Measurements from ENCODE around the gene GJE1.
"Not testable (repeated sequence)": the region's sequence is repeated elsewhere in the genome, so short reads cannot be mapped to it uniquely, and the experiment has no call there.

The GJE1 gene

DNA sequence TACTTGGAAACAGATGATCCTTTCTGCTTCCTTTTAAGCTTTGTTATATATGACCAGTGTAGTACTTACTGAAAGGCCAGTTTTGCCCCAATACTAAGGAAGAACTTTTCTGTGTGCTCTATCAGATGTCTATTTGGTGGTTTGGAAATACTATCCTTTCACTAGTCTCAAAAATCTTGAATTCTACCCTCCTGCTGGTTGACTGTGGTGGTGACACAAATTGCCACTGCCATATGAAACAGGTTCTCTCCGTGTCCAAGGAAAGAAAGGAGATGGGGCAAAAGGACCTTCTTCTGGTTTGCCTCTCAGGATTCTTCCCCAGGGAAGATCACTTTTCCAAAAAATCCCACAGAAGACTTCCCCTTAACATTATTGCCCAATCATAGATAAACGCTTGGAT lies 6.2 kb downstream of the GJE1 start:
- H3K9me3 ChIP-seq (ENCODE audit: control insufficient read depth, low read depth, low read length), result no peaks in the 10 kb centered on the region
- H3K27me3 ChIP-seq (ENCODE audit: control insufficient read depth, insufficient read depth, low read length), result no peaks in the 10 kb centered on the region
- no peaks in the 10 kb centered on the region for H3K4me1 ChIP-seq (ENCODE audit: control insufficient read depth, low read depth, low read length)
- no peak overlapping the region for H3K9ac ChIP-seq (ENCODE audit: low read length)
- no peaks in the 10 kb centered on the region for H3K36me3 ChIP-seq (ENCODE audit: control insufficient read depth, low read depth, low read length)
- no peak overlapping the region for H3K4me3 ChIP-seq (ENCODE audit: low read length)
- H3K27ac ChIP-seq (ENCODE audit: low read length), result no peak overlapping the region

DNA sequence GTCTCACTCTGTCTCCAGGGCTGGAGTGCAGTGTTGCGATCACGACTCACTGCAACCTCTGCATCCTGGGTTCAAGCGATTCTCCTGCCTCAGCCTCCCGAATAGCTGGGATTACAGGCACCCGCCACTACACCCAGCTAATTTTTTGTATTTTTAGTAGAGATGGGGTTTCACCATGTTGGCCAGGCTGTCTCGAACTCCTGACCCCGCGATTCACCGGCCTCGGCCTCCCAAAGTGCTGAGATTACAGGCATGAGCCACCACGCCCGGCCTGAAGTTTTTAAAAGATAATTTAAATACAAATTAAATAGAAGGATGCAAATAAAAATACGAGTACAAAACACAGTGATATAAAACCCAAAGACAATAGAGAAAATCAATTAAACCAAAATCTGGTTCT lies 8.8 kb downstream of the GJE1 start:
- not testable (repeated sequence) for H3K4me3 ChIP-seq (ENCODE audit: low read length); H3K9ac ChIP-seq (ENCODE audit: low read length); H3K9me3 ChIP-seq (ENCODE audit: control insufficient read depth, low read depth, low read length); H3K27ac ChIP-seq (ENCODE audit: low read length); H3K27me3 ChIP-seq (ENCODE audit: control insufficient read depth, insufficient read depth, low read length); H3K4me1 ChIP-seq (ENCODE audit: control insufficient read depth, low read depth, low read length); H3K36me3 ChIP-seq (ENCODE audit: control insufficient read depth, low read depth, low read length)

DNA sequence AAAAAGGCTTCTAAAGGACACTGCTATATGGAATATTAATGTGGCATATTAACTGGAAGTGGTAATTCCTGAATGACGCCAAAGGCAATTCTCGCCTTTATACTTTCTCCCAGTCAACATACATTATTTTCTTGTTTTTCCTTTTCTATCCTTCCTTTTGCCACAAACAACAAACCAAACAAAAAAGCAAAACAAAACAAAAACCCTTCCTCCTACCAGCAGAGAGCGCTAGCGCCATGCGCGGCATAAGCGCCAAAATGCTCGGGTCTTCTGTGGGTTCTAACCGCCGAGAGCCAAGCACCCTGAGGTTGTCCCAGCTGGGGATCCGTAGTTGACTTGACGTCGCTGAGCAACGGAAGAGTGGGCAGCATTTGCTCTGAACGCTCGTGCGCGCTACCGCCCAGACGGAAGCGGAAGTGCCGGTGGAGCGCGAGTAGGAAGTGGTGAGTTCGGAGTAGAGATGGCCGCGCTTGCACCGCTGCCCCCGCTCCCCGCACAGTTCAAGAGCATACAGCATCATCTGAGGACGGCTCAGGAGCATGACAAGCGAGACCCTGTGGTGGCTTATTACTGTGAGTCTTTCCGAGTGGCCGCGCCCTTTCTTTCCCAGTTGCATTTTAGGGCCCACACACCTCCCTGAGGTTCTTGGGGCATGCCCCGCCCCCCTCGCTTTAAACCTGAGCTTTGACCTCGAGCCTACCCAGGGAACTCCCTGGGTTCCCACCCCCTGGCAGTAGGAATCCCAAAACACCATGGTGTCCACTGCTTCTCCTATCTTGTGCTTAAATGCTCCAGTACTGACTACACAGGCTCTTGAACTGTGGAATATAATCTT lies 14.3 kb downstream of the GJE1 start, which contains the start of the genes NMBR and VTA1:
Gene NMBR, minus strand, starts transcription at position 295 of the 835 bp plus-strand sequence. CDS start 58,464 bp downstream, outside the sequence.
Gene VTA1, plus strand, starts transcription at position 436 of the 835 bp plus-strand sequence. Its CDS starts 25 bp downstream, at position 461.
- Histone ChIP-seq H3K9ac (ENCODE audit: low read length) (peak within 1 kb of the TSS; percentile 78), H3K4me3 (ENCODE audit: low read length) (peak within 1 kb of the TSS; percentile 97), H3K27me3 (ENCODE audit: control insufficient read depth, insufficient read depth, low read length) (no peaks in the 10 kb centered on the region), H3K36me3 (ENCODE audit: control insufficient read depth, low read depth, low read length) (no peaks in the 10 kb centered on the region), H3K9me3 (ENCODE audit: control insufficient read depth, low read depth, low read length) (no peaks in the 10 kb centered on the region), H3K27ac (ENCODE audit: low read length) (no peak within 1 kb of the TSS), H3K4me1 (ENCODE audit: control insufficient read depth, low read depth, low read length) (peaks cover 23% of the 10 kb centered on the region)

DNA sequence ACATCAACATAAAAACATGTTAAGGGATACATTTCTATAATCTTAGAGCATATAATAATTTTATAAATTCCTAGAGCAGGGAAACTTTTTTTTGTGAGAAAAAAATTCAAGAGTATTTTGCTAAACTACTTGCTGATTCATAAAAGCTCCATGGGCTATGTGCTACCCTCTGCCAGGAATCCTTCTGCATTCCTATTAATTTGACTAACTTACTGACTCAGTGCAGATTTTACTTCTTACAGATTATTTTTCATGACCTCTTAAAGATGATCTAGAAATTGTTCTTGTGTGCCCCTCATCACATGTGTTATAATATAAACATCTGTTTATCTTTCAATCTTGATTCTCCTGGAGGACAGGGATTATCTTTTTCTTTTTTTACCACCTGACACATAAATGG lies 20.0 kb downstream of the GJE1 start:
- Histone ChIP-seq H3K9me3 (ENCODE audit: control insufficient read depth, low read depth, low read length) (no peaks in the 10 kb centered on the region), H3K4me3 (ENCODE audit: low read length) (no peak overlapping the region), H3K9ac (ENCODE audit: low read length) (no peak overlapping the region), H3K36me3 (ENCODE audit: control insufficient read depth, low read depth, low read length) (no peaks in the 10 kb centered on the region), H3K4me1 (ENCODE audit: control insufficient read depth, low read depth, low read length) (peaks cover 35% of the 10 kb centered on the region), H3K27me3 (ENCODE audit: control insufficient read depth, insufficient read depth, low read length) (no peaks in the 10 kb centered on the region), H3K27ac (ENCODE audit: low read length) (no peak overlapping the region)

DNA sequence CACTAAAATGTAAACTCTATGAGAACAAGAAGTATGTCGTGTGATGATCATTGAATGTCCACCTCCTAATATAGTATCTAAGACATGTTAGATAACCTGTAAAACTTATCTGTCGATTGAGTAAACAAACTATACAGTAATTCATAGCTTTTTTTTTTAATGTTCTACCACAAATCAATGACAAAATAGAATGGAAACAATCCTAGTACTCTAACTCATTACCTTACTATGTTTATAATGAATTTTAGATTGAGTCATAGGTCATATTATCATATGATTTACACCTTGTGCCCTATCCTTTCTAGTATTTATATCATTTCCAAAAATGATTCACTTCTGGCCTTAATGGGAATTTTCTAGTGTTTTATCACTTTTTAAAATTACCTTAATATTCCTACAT lies 20.5 kb downstream of the GJE1 start:
- Histone ChIP-seq H3K4me1 (ENCODE audit: control insufficient read depth, low read depth, low read length) (peaks cover 31% of the 10 kb centered on the region), H3K27me3 (ENCODE audit: control insufficient read depth, insufficient read depth, low read length) (no peaks in the 10 kb centered on the region), H3K4me3 (ENCODE audit: low read length) (no peak overlapping the region), H3K9me3 (ENCODE audit: control insufficient read depth, low read depth, low read length) (no peaks in the 10 kb centered on the region), H3K27ac (ENCODE audit: low read length) (no peak overlapping the region), H3K9ac (ENCODE audit: low read length) (no peak overlapping the region), H3K36me3 (ENCODE audit: control insufficient read depth, low read depth, low read length) (no peaks in the 10 kb centered on the region)

DNA sequence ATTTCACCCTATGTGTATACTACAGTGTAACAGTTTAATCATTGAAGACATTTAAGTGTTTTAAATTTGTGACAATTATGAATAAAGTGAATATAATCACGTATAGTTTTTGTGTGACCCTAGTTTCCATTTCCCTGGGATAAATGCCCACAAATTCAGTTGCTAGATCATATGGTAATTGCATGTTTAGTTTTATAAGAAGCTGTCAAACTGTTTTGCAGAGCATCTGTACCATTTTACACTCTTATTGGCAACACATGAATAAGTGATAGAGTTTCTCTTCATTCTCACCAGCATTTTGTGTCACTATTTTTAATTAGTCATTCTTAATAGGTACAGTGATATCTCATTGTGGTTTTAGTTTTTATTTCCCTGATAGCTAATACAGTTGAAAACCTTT lies 21.6 kb downstream of the GJE1 start:
- Histone ChIP-seq H3K9ac (ENCODE audit: low read length) (no peak overlapping the region), H3K27ac (ENCODE audit: low read length) (no peak overlapping the region), H3K4me3 (ENCODE audit: low read length) (no peak overlapping the region), H3K9me3 (ENCODE audit: control insufficient read depth, low read depth, low read length) (no peaks in the 10 kb centered on the region), H3K27me3 (ENCODE audit: control insufficient read depth, insufficient read depth, low read length) (no peaks in the 10 kb centered on the region), H3K36me3 (ENCODE audit: control insufficient read depth, low read depth, low read length) (no peaks in the 10 kb centered on the region), H3K4me1 (ENCODE audit: control insufficient read depth, low read depth, low read length) (peaks cover 19% of the 10 kb centered on the region)

DNA sequence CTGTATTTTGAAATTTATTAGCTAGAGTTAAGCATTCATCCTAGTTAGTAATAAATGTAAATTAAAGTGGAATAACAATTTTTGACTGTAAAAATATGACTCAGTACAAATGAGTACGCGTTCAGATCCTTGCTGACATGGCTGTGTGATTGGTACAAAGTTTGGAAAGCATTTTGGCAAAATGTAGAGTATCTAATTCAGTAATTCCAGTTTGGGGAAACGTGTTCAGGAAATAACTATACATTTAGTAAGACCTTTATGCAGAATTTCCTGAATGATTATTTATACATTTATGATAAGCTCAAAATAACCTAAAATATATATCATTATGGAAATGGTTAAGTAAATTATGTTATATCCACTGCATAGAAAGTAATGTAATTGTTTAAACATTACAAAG lies 22.4 kb downstream of the GJE1 start:
- Histone ChIP-seq H3K4me1 (ENCODE audit: control insufficient read depth, low read depth, low read length) (peaks cover 17% of the 10 kb centered on the region), H3K27ac (ENCODE audit: low read length) (no peak overlapping the region), H3K27me3 (ENCODE audit: control insufficient read depth, insufficient read depth, low read length) (no peaks in the 10 kb centered on the region), H3K4me3 (ENCODE audit: low read length) (no peak overlapping the region), H3K36me3 (ENCODE audit: control insufficient read depth, low read depth, low read length) (no peaks in the 10 kb centered on the region), H3K9ac (ENCODE audit: low read length) (no peak overlapping the region), H3K9me3 (ENCODE audit: control insufficient read depth, low read depth, low read length) (no peaks in the 10 kb centered on the region)

DNA sequence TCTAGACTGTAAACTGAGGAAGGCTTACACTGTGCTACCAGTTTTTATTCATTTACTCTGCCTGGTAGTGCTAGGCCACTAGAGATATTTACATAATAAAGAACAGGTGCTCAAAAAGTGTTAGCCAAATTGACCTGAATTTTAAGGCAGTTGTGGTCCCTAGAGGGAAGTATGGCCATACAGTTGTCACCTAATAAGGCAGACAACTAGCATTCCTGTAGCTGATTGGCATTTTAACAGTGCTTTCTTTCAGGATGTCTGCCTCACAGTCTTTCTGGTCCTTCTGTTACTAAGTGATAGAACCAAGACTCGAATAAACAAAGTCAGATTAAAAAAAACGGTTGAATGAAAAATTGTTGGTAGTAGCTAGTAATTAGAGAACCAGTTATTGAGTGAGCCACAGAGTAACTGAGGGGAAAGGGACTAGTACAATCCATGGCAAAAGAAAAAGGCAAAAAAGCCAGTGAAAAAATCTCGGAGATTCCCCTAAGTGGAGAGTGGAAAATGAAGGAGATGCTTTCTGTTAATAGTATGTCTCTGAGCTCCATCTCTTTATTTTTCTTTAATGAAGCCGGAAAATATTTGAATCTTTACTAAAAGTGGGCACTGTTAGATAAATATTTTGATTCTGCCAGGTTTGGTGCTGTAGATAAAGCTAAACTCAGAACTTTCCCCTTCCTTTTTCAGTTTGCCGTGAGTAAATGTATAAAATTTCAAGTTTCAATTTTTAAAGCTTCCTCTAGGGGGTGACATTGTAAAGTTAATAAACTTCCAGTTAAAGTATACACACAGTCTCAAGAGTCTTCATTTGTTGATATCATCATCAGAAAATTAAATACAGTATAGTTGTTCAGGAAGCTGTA lies 23.4 kb downstream of the GJE1 start:
- Histone ChIP-seq H3K4me3 (ENCODE audit: low read length) (peak overlapping the region; percentile 4), H3K27me3 (ENCODE audit: control insufficient read depth, insufficient read depth, low read length) (no peaks in the 10 kb centered on the region), H3K9ac (ENCODE audit: low read length) (peak overlapping the region; percentile 44), H3K9me3 (ENCODE audit: control insufficient read depth, low read depth, low read length) (no peaks in the 10 kb centered on the region), H3K4me1 (ENCODE audit: control insufficient read depth, low read depth, low read length) (peaks cover 17% of the 10 kb centered on the region), H3K27ac (ENCODE audit: low read length) (peak overlapping the region; percentile 66), H3K36me3 (ENCODE audit: control insufficient read depth, low read depth, low read length) (no peaks in the 10 kb centered on the region)

DNA sequence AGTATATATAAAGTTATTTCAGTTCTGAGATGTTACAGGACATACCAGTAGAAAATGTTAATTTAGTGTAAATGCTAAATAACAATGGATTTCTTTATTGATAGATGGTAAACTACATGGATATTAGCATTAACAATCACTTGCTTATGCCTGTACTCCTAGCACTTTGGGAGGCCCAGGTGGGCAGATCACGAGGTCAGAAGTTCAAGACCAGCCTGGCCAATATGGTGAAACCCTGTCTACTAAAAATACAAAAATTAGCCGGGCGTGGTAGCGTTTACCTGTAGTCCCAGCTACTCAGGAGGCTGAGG lies 24.0 kb downstream of the GJE1 start:
- H3K4me3 ChIP-seq (ENCODE audit: low read length); H3K36me3 ChIP-seq (ENCODE audit: control insufficient read depth, low read depth, low read length); H3K27me3 ChIP-seq (ENCODE audit: control insufficient read depth, insufficient read depth, low read length); H3K9ac ChIP-seq (ENCODE audit: low read length); H3K9me3 ChIP-seq (ENCODE audit: control insufficient read depth, low read depth, low read length); H3K27ac ChIP-seq (ENCODE audit: low read length): not testable (repeated sequence)
- H3K4me1 ChIP-seq (ENCODE audit: control insufficient read depth, low read depth, low read length), result peaks cover 17% of the 10 kb centered on the region

DNA sequence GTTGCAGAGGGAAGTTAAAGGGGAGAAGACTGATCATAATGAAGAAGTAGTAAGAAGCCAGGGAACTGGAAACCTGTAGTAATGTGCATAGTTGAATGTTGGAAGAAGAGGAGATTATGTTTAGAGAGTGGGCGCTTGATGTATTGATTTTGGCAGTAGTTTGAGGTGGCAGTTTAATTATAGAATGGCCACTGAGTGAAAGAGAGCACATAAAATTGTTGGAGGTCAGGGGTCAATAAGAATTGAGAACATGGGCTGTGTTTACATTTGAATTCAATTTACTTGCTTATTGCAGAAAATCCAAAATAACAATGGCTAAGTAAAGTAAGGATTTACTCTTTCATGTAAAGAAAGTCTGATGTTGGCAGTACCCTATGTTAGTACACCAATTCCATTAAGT lies 30.1 kb downstream of the GJE1 start:
- no peak overlapping the region for H3K4me3 ChIP-seq (ENCODE audit: low read length)
- H3K36me3 ChIP-seq (ENCODE audit: control insufficient read depth, low read depth, low read length), result peaks cover 14% of the 10 kb centered on the region
- no peaks in the 10 kb centered on the region for H3K4me1 ChIP-seq (ENCODE audit: control insufficient read depth, low read depth, low read length)
- H3K9me3 ChIP-seq (ENCODE audit: control insufficient read depth, low read depth, low read length), result no peaks in the 10 kb centered on the region
- no peak overlapping the region for H3K9ac ChIP-seq (ENCODE audit: low read length)
- H3K27me3 ChIP-seq (ENCODE audit: control insufficient read depth, insufficient read depth, low read length), result no peaks in the 10 kb centered on the region
- H3K27ac ChIP-seq (ENCODE audit: low read length), result no peak overlapping the region

DNA sequence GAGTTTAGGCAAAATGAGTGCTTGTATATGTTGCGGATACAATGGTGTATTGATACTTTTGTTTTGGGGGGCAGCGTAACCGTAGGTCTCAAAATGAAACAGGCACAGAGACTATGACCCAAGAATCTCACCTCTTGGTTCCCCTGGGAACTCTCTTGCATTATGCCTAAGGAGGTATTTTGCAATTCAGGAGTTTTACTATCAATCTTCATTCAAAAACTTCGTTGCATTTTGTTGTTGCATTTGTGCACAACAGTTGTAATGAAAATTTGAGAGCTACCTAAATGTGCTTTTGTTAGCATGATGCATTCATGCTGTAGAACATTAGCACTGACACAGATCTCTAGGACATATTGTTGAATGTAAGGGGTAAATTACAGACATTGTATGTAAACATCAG lies 32.5 kb downstream of the GJE1 start:
- Histone ChIP-seq H3K4me1 (ENCODE audit: control insufficient read depth, low read depth, low read length) (no peaks in the 10 kb centered on the region), H3K9ac (ENCODE audit: low read length) (no peak overlapping the region), H3K36me3 (ENCODE audit: control insufficient read depth, low read depth, low read length) (peaks cover 21% of the 10 kb centered on the region), H3K27me3 (ENCODE audit: control insufficient read depth, insufficient read depth, low read length) (no peaks in the 10 kb centered on the region), H3K4me3 (ENCODE audit: low read length) (no peak overlapping the region), H3K9me3 (ENCODE audit: control insufficient read depth, low read depth, low read length) (no peaks in the 10 kb centered on the region), H3K27ac (ENCODE audit: low read length) (no peak overlapping the region)
